ENCODE measurements around the gene PLCB3. TPM values are rescaled to one million over a fixed set of nuclear protein-coding genes. Genes with fewer than 3 reads are reported as not detected.

PLCB3 gene
- total and polyA plus RNA-seq, 5 donors from 2014 or later, result 0.10 to 3.6 (median 0.31) TPM

DNA sequence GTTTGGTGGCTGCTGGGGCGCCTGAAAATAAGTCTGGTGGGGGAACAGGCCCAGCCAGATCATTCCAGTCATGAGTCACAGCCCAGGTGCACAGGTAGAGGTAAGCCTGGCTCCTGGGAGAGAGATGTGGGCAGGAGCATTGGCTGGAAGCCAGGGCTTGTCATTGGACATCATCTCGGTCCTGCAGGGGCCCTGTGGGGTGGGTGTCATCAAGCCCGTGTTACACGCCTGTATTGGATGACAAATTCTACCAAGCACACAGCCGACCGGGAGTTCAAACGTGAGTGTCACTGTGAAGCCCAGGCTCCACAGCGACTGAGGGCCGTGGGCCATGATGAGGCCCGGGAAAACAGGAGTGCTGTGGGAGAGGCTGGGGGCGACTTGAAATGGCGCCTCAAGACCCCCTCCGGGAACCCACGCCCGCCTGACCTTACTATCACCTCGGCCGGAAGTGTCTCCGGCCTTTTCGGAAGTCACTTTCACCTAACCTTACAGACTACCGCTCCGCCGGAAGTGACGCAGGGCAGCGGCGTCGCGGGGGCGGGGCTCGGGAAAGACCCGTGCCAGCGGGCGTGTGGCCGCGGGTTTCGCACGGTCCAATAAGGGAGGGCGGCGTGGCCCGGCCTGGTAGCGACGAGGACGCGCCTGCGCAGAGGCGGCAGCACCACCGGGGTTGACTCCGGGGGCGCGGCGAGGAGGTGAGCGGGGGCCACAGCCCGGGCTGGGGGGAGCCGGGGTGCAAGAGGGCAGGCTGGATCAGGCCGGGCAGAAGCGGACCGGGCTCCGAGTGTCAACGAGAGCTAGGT, 10.7 kb upstream of the PLCB3 start, which contains the start of gene FKBP2:
TSS of gene FKBP2 (plus strand) at position 661 of the 806 bp plus-strand sequence. CDS start 1,293 bp downstream, outside the sequence.
- Mint-ChIP-seq H3K4me1 (peaks cover 0 to 49% (median 19%) of the 10 kb centered on the region in 4 donors), H3K9me3 (no peaks in the 10 kb centered on the region), H3K4me3 (peak within 1 kb of the TSS; percentile 87 to 98 (median 94)), H3K27ac (peak within 1 kb of the TSS; percentile 93 to 99 (median 98)), H3K36me3 (no peaks in the 10 kb centered on the region), H3K27me3 (no peaks in the 10 kb centered on the region)
- no peaks in the 10 kb centered on the region for H3K9me3 ChIP-seq (ENCODE audit: control insufficient read depth in 2 of 2, low read length in 2 of 2)
- ATAC-seq (ENCODE audit: low read depth in 2 of 2) (peak; percentile 64 to 66), DNase-seq (peak; percentile 97 to 99 (median 98))
- H3K4me3 ChIP-seq (ENCODE audit: low read depth, low read length), result peak within 1 kb of the TSS; percentile 59
- H3K27ac ChIP-seq (ENCODE audit: insufficient read depth, low read length, poor library complexity, severe bottlenecking), result peak within 1 kb of the TSS; percentile 100
- no peaks in the 10 kb centered on the region for H3K27me3 ChIP-seq (ENCODE audit: control insufficient read depth, insufficient read depth, low read length)
- H3K4me1 ChIP-seq (ENCODE audit: control insufficient read depth, insufficient read depth, low read length, poor library complexity, severe bottlenecking), result peaks cover 42% of the 10 kb centered on the region
- H3K36me3 ChIP-seq (ENCODE audit: control insufficient read depth, insufficient read depth, low read length), result peaks cover 4% of the 10 kb centered on the region

DNA sequence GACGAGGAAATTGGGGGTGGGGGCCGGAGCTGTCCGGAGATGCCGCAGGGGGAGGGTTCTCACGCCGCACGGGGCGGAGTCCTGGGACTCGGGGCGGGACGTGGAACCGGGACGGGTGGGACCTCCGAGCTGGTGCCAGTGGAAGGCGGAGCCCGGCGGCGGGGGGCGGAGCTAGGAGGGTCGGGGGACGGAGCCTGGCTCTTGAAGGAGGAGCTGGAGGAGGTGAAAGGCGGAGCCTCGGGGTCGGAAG, 10.2 kb upstream of the PLCB3 start:
- Mint-ChIP-seq H3K4me3 (peak overlapping the region; percentile 87 to 98 (median 94)), H3K27me3 (no peaks in the 10 kb centered on the region), H3K4me1 (peaks cover 0 to 53% (median 20%) of the 10 kb centered on the region in 4 donors), H3K36me3 (no peaks in the 10 kb centered on the region), H3K9me3 (no peaks in the 10 kb centered on the region), H3K27ac (peak overlapping the region; percentile 93 to 99 (median 98))
- H3K9me3 ChIP-seq (ENCODE audit: control insufficient read depth in 2 of 2, low read length in 2 of 2), result no peaks in the 10 kb centered on the region
- peak overlapping the region; percentile 100 for H3K27ac ChIP-seq (ENCODE audit: insufficient read depth, low read length, poor library complexity, severe bottlenecking)
- peaks cover 4% of the 10 kb centered on the region for H3K36me3 ChIP-seq (ENCODE audit: control insufficient read depth, insufficient read depth, low read length)
- ATAC-seq (ENCODE audit: low read depth in 2 of 2) (peak; percentile 78 to 84), DNase-seq (peak in 2 of 3 donors; percentile 99 to 100)
- H3K4me3 ChIP-seq (ENCODE audit: low read depth, low read length), result no peak overlapping the region
- H3K27me3 ChIP-seq (ENCODE audit: control insufficient read depth, insufficient read depth, low read length), result no peaks in the 10 kb centered on the region
- H3K4me1 ChIP-seq (ENCODE audit: control insufficient read depth, insufficient read depth, low read length, poor library complexity, severe bottlenecking), result peaks cover 45% of the 10 kb centered on the region

DNA sequence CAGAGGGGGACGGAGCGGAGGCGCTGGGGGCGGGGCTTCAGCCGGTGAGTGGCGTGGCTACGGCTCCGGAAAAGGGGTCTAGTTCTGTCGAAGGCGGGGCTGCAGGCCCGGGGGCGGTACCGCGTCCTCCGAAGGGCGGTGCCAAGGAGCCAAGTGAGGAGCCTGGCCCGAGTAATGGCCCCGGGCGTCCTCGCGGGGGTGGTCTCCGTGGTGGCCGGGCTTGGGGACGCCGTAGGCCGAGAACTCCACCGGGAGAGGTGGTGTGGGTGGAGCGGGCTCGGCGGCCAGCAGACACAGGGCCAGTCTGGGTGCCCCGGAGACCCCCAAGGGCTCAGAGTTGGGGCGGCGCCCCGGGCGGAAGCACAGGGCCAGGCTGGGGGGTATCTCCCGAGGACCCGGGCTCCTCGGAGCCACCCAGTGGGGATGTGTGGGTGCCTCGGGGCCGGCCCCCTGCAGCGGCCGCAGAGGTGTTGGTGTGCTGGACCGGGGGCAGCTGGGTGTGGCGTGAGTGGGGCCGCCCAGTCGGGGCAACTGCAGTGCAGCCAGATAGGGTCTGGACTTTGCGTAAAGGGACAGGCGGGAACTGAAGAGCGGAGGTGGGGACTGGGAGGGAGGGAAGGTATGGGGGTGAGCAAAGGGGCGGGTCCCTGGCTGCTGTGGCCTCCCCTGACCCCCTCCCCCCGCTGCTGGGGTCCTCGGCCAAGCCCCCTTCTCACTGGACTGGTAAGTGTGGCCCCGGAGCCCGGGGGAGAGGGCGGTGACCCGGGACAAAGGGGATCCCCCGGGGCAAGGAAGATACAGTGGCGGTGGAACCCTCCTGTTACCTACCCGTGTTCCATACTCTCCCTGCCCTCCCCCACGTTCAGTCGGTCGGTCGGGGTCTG, 9.6 kb upstream of the PLCB3 start:
- Mint-ChIP-seq H3K27me3 (no peaks in the 10 kb centered on the region), H3K27ac (peak overlapping the region; percentile 93 to 99 (median 98)), H3K36me3 (no peaks in the 10 kb centered on the region), H3K9me3 (no peaks in the 10 kb centered on the region), H3K4me3 (peak overlapping the region; percentile 87 to 98 (median 94)), H3K4me1 (peaks cover 0 to 53% (median 20%) of the 10 kb centered on the region in 4 donors)
- H3K36me3 ChIP-seq (ENCODE audit: control insufficient read depth, insufficient read depth, low read length), result peaks cover 4% of the 10 kb centered on the region
- H3K9me3 ChIP-seq (ENCODE audit: control insufficient read depth in 2 of 2, low read length in 2 of 2), result no peaks in the 10 kb centered on the region
- H3K4me3 ChIP-seq (ENCODE audit: low read depth, low read length), result peak overlapping the region; percentile 7
- H3K27ac ChIP-seq (ENCODE audit: insufficient read depth, low read length, poor library complexity, severe bottlenecking), result peak overlapping the region; percentile 100
- H3K27me3 ChIP-seq (ENCODE audit: control insufficient read depth, insufficient read depth, low read length), result no peaks in the 10 kb centered on the region
- peaks cover 45% of the 10 kb centered on the region for H3K4me1 ChIP-seq (ENCODE audit: control insufficient read depth, insufficient read depth, low read length, poor library complexity, severe bottlenecking)
- DNase-seq (peak in 1 of 3 donors; percentile 99), ATAC-seq (ENCODE audit: low read depth in 2 of 2) (peak in 1 of 2 donors; percentile 0)

DNA sequence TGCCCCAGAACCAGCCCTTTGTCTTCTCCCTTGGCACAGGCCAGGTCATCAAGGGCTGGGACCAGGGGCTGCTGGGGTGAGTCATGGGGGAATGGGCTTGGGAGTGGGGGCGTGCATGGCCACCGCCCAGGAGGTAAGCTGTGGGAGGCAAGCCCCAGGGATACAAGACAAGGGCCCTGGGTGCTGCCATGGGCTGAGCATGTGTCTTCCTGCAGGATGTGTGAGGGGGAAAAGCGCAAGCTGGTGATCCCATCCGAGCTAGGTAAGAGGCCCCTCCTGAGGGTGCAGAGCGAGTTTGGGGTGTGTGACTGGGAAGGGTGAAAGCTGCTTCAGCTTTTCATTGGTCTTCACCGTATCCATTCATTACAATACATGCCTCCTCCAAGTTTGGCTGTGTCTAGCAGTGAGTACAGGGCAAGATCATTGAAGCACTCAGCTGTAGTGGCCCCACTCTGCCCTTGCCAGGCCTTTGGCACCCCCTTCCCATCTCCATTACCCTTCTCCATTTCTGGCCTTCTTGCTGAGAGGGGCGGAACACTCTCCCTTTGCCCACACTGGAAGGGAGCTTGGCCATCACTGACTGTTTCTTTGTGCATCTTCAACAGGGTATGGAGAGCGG, 8.0 kb upstream of the PLCB3 start:
- peaks cover 57% of the 10 kb centered on the region for H3K4me1 ChIP-seq (ENCODE audit: control insufficient read depth, insufficient read depth, low read length, poor library complexity, severe bottlenecking)
- no peaks in the 10 kb centered on the region for H3K36me3 Mint-ChIP-seq
- no peaks in the 10 kb centered on the region for H3K27me3 Mint-ChIP-seq
- H3K36me3 ChIP-seq (ENCODE audit: control insufficient read depth, insufficient read depth, low read length), result peaks cover 4% of the 10 kb centered on the region
- H3K4me3 ChIP-seq (ENCODE audit: low read depth, low read length), result no peak overlapping the region
- H3K9me3 ChIP-seq (ENCODE audit: control insufficient read depth in 2 of 2, low read length in 2 of 2), result no peaks in the 10 kb centered on the region
- peaks cover 0 to 2% (median 0%) of the 10 kb centered on the region in 7 donors for H3K9me3 Mint-ChIP-seq
- ATAC-seq (ENCODE audit: low read depth in 2 of 2) (no peak), DNase-seq (no peak)
- peaks cover 0 to 57% (median 25%) of the 10 kb centered on the region in 4 donors for H3K4me1 Mint-ChIP-seq
- peak overlapping the region in 2 of 3 donors; percentile 15 to 44 for H3K27ac Mint-ChIP-seq
- H3K4me3 Mint-ChIP-seq, result peak overlapping the region; percentile 68 to 79 (median 74)
- no peaks in the 10 kb centered on the region for H3K27me3 ChIP-seq (ENCODE audit: control insufficient read depth, insufficient read depth, low read length)
- H3K27ac ChIP-seq (ENCODE audit: insufficient read depth, low read length, poor library complexity, severe bottlenecking), result no peak overlapping the region

DNA sequence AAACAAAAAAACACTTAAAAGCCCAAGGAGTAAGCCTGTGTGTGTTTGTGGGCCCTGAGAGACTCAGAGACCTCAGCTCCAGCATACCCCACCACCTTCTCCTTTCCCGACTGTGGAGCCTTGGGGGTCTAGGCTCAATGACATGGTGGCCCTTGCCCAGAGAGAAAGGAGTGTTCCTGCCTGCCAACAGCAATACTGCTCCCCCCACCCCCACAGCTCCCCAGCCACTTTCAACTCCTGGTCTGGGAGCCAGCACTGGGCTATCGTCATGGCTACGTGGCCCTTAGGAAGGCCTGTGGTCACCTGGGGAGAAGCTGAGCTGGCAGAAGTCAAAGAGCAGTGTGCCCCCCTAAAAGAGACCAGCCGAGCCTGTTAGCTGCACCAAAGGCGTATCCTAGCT, 7.2 kb upstream of the PLCB3 start:
- Histone ChIP-seq H3K9me3 (ENCODE audit: control insufficient read depth in 2 of 2, low read length in 2 of 2) (no peaks in the 10 kb centered on the region), H3K27ac (ENCODE audit: insufficient read depth, low read length, poor library complexity, severe bottlenecking) (no peak overlapping the region), H3K27me3 (ENCODE audit: control insufficient read depth, insufficient read depth, low read length) (no peaks in the 10 kb centered on the region), H3K4me1 (ENCODE audit: control insufficient read depth, insufficient read depth, low read length, poor library complexity, severe bottlenecking) (peaks cover 57% of the 10 kb centered on the region), H3K36me3 (ENCODE audit: control insufficient read depth, insufficient read depth, low read length) (peaks cover 4% of the 10 kb centered on the region), H3K4me3 (ENCODE audit: low read depth, low read length) (no peak overlapping the region)
- Mint-ChIP-seq H3K4me1 (peaks cover 0 to 57% (median 25%) of the 10 kb centered on the region in 4 donors), H3K27ac (peak overlapping the region in 1 of 3 donors; percentile 5), H3K27me3 (no peaks in the 10 kb centered on the region), H3K36me3 (no peaks in the 10 kb centered on the region), H3K9me3 (peaks cover 0 to 2% (median 0%) of the 10 kb centered on the region in 7 donors), H3K4me3 (peak overlapping the region; percentile 19 to 91 (median 62))
- ATAC-seq (ENCODE audit: low read depth in 2 of 2) (no peak), DNase-seq (no peak)

DNA sequence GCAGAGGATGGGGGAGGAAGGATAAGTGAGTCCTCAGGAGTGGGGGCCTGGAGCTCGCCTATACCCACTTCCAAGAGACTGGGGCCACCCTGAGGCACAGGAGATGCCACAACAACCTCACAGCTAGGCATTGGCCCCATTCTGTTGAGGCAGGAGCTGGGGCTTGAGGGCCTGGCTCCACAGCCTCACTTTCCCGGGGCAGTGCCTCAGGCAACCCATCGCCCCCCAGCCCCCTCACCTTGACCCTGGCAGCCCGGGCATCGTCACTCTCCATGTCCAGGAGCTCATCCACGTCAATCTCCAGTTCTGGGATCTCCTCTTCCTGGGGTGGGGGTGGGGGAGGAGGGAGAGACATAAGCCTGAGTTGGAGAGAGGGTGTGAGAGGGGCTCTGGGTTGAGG, 6.4 kb upstream of the PLCB3 start:
- Histone ChIP-seq H3K36me3 (ENCODE audit: control insufficient read depth, insufficient read depth, low read length) (peaks cover 4% of the 10 kb centered on the region), H3K4me3 (ENCODE audit: low read depth, low read length) (no peak overlapping the region), H3K27me3 (ENCODE audit: control insufficient read depth, insufficient read depth, low read length) (no peaks in the 10 kb centered on the region), H3K9me3 (ENCODE audit: control insufficient read depth in 2 of 2, low read length in 2 of 2) (no peaks in the 10 kb centered on the region), H3K27ac (ENCODE audit: insufficient read depth, low read length, poor library complexity, severe bottlenecking) (peak overlapping the region; percentile 55), H3K4me1 (ENCODE audit: control insufficient read depth, insufficient read depth, low read length, poor library complexity, severe bottlenecking) (peaks cover 55% of the 10 kb centered on the region)
- Mint-ChIP-seq H3K4me3 (peak overlapping the region; percentile 83 to 91 (median 86)), H3K9me3 (peaks cover 0 to 2% (median 0%) of the 10 kb centered on the region in 7 donors), H3K36me3 (no peaks in the 10 kb centered on the region), H3K4me1 (peaks cover 0 to 53% (median 26%) of the 10 kb centered on the region in 4 donors), H3K27me3 (no peaks in the 10 kb centered on the region), H3K27ac (peak overlapping the region in 2 of 3 donors; percentile 5 to 85)
- DNase-seq (no peak), ATAC-seq (ENCODE audit: low read depth in 2 of 2) (no peak)

DNA sequence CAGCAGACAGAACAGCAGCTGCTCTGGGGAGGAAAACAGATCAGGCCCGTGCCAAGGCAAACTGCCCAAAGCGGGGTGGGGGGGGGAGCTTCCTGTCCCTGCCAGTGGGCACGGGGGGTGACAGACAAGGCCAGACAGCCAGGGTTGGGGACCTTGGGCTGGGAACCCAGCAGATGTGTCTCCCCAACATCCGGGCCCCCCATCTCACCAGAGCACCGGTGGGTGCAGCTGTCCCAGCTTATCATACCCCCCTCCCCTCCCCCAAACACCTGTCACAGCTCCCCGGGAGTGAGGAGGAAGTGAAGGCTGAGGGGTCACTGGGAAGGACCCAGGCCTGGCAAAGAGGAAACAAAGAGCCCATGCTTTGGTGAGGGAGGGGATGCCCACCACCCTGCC, 5.9 kb upstream of the PLCB3 start:
- DNase-seq (peak in 1 of 3 donors; percentile 52), ATAC-seq (ENCODE audit: low read depth in 2 of 2) (no peak)
- Mint-ChIP-seq H3K9me3 (peaks cover 0 to 2% (median 0%) of the 10 kb centered on the region in 7 donors), H3K4me1 (peaks cover 0 to 51% (median 24%) of the 10 kb centered on the region in 4 donors), H3K4me3 (peak overlapping the region; percentile 83 to 91 (median 86)), H3K27me3 (no peaks in the 10 kb centered on the region), H3K36me3 (no peaks in the 10 kb centered on the region), H3K27ac (peak overlapping the region in 2 of 3 donors; percentile 5 to 85)
- peaks cover 4% of the 10 kb centered on the region for H3K36me3 ChIP-seq (ENCODE audit: control insufficient read depth, insufficient read depth, low read length)
- peak overlapping the region; percentile 37 for H3K4me3 ChIP-seq (ENCODE audit: low read depth, low read length)
- peak overlapping the region; percentile 55 for H3K27ac ChIP-seq (ENCODE audit: insufficient read depth, low read length, poor library complexity, severe bottlenecking)
- H3K27me3 ChIP-seq (ENCODE audit: control insufficient read depth, insufficient read depth, low read length), result no peaks in the 10 kb centered on the region
- H3K4me1 ChIP-seq (ENCODE audit: control insufficient read depth, insufficient read depth, low read length, poor library complexity, severe bottlenecking), result peaks cover 54% of the 10 kb centered on the region
- H3K9me3 ChIP-seq (ENCODE audit: control insufficient read depth in 2 of 2, low read length in 2 of 2), result no peaks in the 10 kb centered on the region
